A673 (cell line): ENCODE measurements around the gene MYL9. TPM values are rescaled to one million over a fixed set of nuclear protein-coding genes. Genes with fewer than 3 reads are reported as not detected.
"Not testable (repeated sequence)": the region's sequence is repeated elsewhere in the genome, so short reads cannot be mapped to it uniquely, and the experiment has no call there.

ENCODE experiments used
- BruUV-seq: library from RNA; stranded (reverse); fragments of 400-500 nt; replicated peaks from 2 replicates; lab custom pipeline; 2021; lab: Mats Ljungman, UMichigan
- CTCF ChIA-PET: fragments of 300-600 bp; sonication (Branson Sonifier 250); formaldehyde crosslinking; loops from one replicate; lab custom pipeline; 2022; ENCODE audit warnings: antibody characterized with exemption; lab: Charles Lee
- POLR2A ChIA-PET: fragments of 300-600 bp; sonication (Branson Sonifier 250); formaldehyde crosslinking; loops from one replicate; lab custom pipeline; 2022; ENCODE audit warnings: antibody characterized with exemption; ENCODE audit not compliant: low non-redundant PET; lab: Charles Lee
- DNase-seq: peaks from one replicate; pipeline ENCODE4 v3.0.0-alpha.2; 2015; ENCODE audit warnings: low spot score
- H3K27ac ChIP-seq: fragments of 200-600 bp; sonication (generic); 2 replicates; pipeline ENCODE4 v1.5.1; 2016; ENCODE audit warnings: mixed run types, low read depth, mild to moderate bottlenecking, mixed read lengths, antibody characterized with exemption, low read length; ENCODE audit not compliant: poor library complexity, severe bottlenecking
- H3K27me3 ChIP-seq: fragments of 200-600 bp; sonication (generic); replicated peaks from 2 replicates; pipeline ENCODE4 v1.6.1; 2017; ENCODE audit warnings: mixed run types, low read depth, mild to moderate bottlenecking, mixed read lengths, antibody characterized with exemption, low read length; ENCODE audit not compliant: insufficient read depth, poor library complexity
- H3K36me3 ChIP-seq: fragments of 200-600 bp; sonication (generic); 2 replicates; pipeline ENCODE4 v1.6.1; 2016; ENCODE audit warnings: mixed run types, mild to moderate bottlenecking, mixed read lengths, antibody characterized with exemption, low read length; ENCODE audit not compliant: insufficient read depth, poor library complexity, severe bottlenecking
- H3K4me1 ChIP-seq: fragments of 200-600 bp; sonication (generic); 2 replicates; pipeline ENCODE4 v1.6.1; 2017; ENCODE audit warnings: mixed run types, mild to moderate bottlenecking, mixed read lengths, antibody characterized with exemption, low read length; ENCODE audit not compliant: insufficient read depth, poor library complexity, severe bottlenecking
- H3K4me3 ChIP-seq: fragments of 200-600 bp; sonication (generic); 2 replicates; pipeline ENCODE4 v1.5.1; 2016; ENCODE audit warnings: low read depth, mixed run types, mild to moderate bottlenecking, mixed read lengths, low read length; ENCODE audit not compliant: poor library complexity, severe bottlenecking
- H3K9me3 ChIP-seq: fragments of 200-600 bp; sonication (generic); 2 replicates; pipeline ENCODE4 v1.6.1; 2016; ENCODE audit warnings: mixed run types, low read depth, mild to moderate bottlenecking, mixed read lengths, antibody characterized with exemption, low read length; ENCODE audit not compliant: poor library complexity, severe bottlenecking
- CTCF ChIP-seq: fragments of 300-800, 200-600 bp; sonication (generic); conservative IDR thresholded peaks from 2 replicates; pipeline ENCODE4 v1.5.1; 2017; ENCODE audit warnings: low read depth, mild to moderate bottlenecking, antibody characterized with exemption, low read length, moderate library complexity, mixed read lengths
- EZH2 ChIP-seq: fragments of 200-600 bp; sonication (generic); IDR thresholded peaks from 2 replicates; pipeline ENCODE4 v1.6.1; 2017; ENCODE audit warnings: borderline replicate concordance, low read depth, mild to moderate bottlenecking, mixed read lengths, antibody characterized with exemption, low read length; ENCODE audit not compliant: poor library complexity, severe bottlenecking
- intact Hi-C: fragments of 100-400 bp; cut with micrococcal nuclease; formaldehyde crosslinking; loops from one replicate; pipeline ENCODE4 v1.10.0; 2022; ENCODE audit not compliant: unreplicated experiment
- total RNA-seq: library from RNA; stranded (reverse); gene quantifications from 2 replicates; pipeline ENCODE4 v1.2.3, GENCODE V29; 2021

The MYL9 gene
- total RNA-seq, 1 experiment from 2014 or later: not detected

DNA sequence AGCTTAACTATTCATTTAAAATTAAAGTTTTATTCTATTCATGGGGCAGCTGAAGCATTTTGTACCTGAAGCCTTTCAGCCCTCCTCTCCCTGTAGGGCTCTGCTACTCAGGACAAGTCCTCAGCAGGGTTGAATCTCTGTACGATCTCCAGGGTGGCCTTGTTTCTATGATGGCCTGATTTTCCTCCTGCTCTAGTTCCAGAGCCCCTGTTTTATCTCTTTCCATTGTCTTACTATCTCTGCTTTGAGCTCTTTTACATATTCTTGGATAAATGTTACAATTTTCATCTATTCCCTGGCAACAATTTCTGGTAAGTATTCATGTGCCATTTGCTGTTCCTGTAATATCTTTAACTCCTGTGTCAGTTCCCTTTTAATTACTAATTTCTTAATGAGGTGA, 19.8 kb upstream of the MYL9 start:
- no peak for DNase-seq
- intact Hi-C loops: no loop called here
- CTCF ChIA-PET: interaction anchor here (0.6 kb wide), 1 partner anchor 532 kb away, joined by 3 read pairs; no protein-coding TSS in a partner anchor

DNA sequence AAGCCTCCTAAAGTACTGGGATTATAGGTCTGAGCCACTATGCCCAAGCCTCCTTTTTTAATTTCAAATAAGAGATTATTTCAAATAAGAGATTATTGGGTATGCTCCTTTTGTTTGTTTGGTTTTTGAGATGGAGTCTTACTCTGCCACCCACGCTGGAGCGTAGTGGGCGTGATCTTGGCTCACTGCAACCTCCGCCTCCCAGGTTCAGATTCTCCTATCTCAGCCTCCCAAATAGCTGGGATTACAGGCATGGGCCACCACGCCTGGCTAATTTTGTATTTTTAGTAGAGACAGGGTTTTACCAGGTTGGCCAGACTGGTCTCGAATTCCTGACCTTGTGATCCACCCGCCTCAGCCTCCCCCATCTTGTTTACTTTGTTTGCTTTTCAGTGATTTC, 18.9 kb upstream of the MYL9 start:
- H3K27me3 ChIP-seq, POLR2A ChIA-PET, DNase-seq, H3K9me3 ChIP-seq, intact Hi-C loops, H3K4me3 ChIP-seq, BruUV-seq: not testable (repeated sequence)
- CTCF ChIA-PET: interaction anchor here (0.6 kb wide), 1 partner anchor 533 kb away, joined by 3 read pairs; no protein-coding TSS in a partner anchor
- peak overlapping the region; percentile 91 for H3K27ac ChIP-seq
- H3K36me3 ChIP-seq: peaks cover 27% of the 10 kb centered on the region
- H3K4me1 ChIP-seq: peaks cover 36% of the 10 kb centered on the region

More for the DNA sequence above, 19.8 kb upstream of the MYL9 start:
- TF ChIP-seq CTCF: no peak
- TF ChIP-seq EZH2: no peak
- H3K36me3 ChIP-seq: peaks cover 18% of the 10 kb centered on the region
- peak overlapping the region; percentile 91 for H3K27ac ChIP-seq
- H3K4me1 ChIP-seq: peaks cover 36% of the 10 kb centered on the region
- POLR2A ChIA-PET: no interaction called here
- no peak overlapping the region for H3K4me3 ChIP-seq
- BruUV-seq: no TSS peak
- H3K9me3 ChIP-seq: no peaks in the 10 kb centered on the region
- H3K27me3 ChIP-seq: no peaks in the 10 kb centered on the region

DNA sequence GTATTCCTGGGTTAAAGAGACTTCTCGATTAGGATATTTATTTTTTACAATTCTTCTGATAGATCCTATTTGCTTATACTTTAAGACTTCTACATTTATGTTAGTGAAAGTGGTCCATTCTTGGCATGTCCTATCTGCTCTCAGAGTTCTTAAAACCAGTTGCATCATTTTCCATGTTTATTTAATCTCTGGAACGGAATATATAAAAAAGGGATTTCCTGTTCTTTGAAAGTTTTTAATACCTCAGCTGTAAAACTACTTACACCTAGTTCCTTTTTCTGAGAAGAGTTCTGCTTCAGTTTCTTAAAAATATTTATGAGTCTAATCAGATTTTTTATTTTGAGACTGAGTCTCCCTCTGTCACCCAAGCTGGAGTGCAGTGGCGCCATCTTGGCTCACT, 18.0 kb upstream of the MYL9 start:
- ChIA-PET CTCF (no interaction called here), POLR2A (interaction anchor here (0.7 kb wide), 1 partner anchor 136 kb away, joined by 3 read pairs; no protein-coding TSS in a partner anchor)
- Histone ChIP-seq H3K27me3 (no peaks in the 10 kb centered on the region), H3K9me3 (no peaks in the 10 kb centered on the region), H3K4me1 (peaks cover 36% of the 10 kb centered on the region), H3K36me3 (peaks cover 31% of the 10 kb centered on the region), H3K4me3 (no peak overlapping the region), H3K27ac (peak overlapping the region; percentile 91)
- no TSS peak for BruUV-seq
- TF ChIP-seq EZH2 (no peak), CTCF (no peak)
- DNase-seq: peak; percentile 91
- intact Hi-C loops: loop anchor here (1.0 kb wide), 1 partner anchor 58 kb away; no protein-coding TSS in a partner anchor
